ENCODE results near the gene CNN2. TPM values are rescaled to one million over a fixed set of nuclear protein-coding genes. Genes with fewer than 3 reads are reported as not detected.

The CNN2 gene
- total and polyA plus RNA-seq, 2 of the 13 experiments (the other 11 are each of a cell fraction or from before 2014, with no cell fraction given): 63.6 to 70.0 TPM

GRCh38 chr19:984165-984967 is 42.0 kb upstream of the CNN2 start, which contains the start of gene WDR18 (continued):
- TF ChIP-seq ZSCAN29 (CRISPR knock-in tag; conservative IDR thresholded peaks at IDR 0.05) (no peak), CSRNP2 (CRISPR knock-in tag; conservative IDR thresholded peaks at IDR 0.05; ENCODE audit: low read depth) (no peak), ZNF740 (CRISPR knock-in tag; IDR thresholded peaks at IDR 0.05) (no peak), RCOR2 (CRISPR knock-in tag; IDR thresholded peaks at IDR 0.05) (no peak), SAFB2 (CRISPR knock-in tag; IDR thresholded peaks at IDR 0.05; ENCODE audit: borderline replicate concordance, low read depth) (peak; percentile 97), ZNF207 (IDR thresholded peaks at IDR 0.05; ENCODE audit: borderline replicate concordance) (no peak), ZFYVE20 (CRISPR knock-in tag; IDR thresholded peaks at IDR 0.05; ENCODE audit: borderline replicate concordance, low read depth) (no peak), MAFK (conservative IDR thresholded peaks at IDR 0.05 in 1 of 2, IDR thresholded peaks at IDR 0.05 in 1 of 2; ENCODE audit: low read length in 2 of 2) (no peak), YY1 (IDR thresholded peaks at IDR 0.05; ENCODE audit: insufficient read depth, insufficient replicate concordance, low read depth, low read length) (peak; percentile 99), SRY (CRISPR knock-in tag; IDR thresholded peaks at IDR 0.05) (peak; percentile 94), RORA (CRISPR knock-in tag; IDR thresholded peaks at IDR 0.05) (no peak), ZBTB4 (CRISPR knock-in tag; IDR thresholded peaks at IDR 0.05; ENCODE audit: borderline replicate concordance) (no peak; the same call in 1 of the 2 replicates), REPIN1 (CRISPR knock-in tag; IDR thresholded peaks at IDR 0.05; ENCODE audit: borderline replicate concordance, low read depth) (peak; percentile 62; the same call in 1 of the 2 replicates), ZNF260 (CRISPR knock-in tag; IDR thresholded peaks at IDR 0.05; ENCODE audit: borderline replicate concordance, low read depth) (no peak; the same call in 1 of the 2 replicates), ATF1 (CRISPR knock-in tag; IDR thresholded peaks at IDR 0.05) (peak; percentile 87), SPEN (CRISPR knock-in tag; IDR thresholded peaks at IDR 0.05; ENCODE audit: low read depth) (peak; percentile 93), RBM22 (optimal IDR thresholded peaks at IDR 0.05; ENCODE audit: low read length) (no peak), ZNF7 (CRISPR knock-in tag; IDR thresholded peaks at IDR 0.05) (no peak), ZNF772 (CRISPR knock-in tag; IDR thresholded peaks at IDR 0.05) (peak; percentile 95), NAIF1 (CRISPR knock-in tag; IDR thresholded peaks at IDR 0.05; ENCODE audit: borderline replicate concordance) (no peak), HNRNPLL (IDR thresholded peaks at IDR 0.05; ENCODE audit: low read depth, low read length, poor library complexity, severe bottlenecking) (no peak), TCF7L2 (IDR thresholded peaks at IDR 0.05; ENCODE audit: low read depth, low read length) (no peak), MAFG (CRISPR knock-in tag; IDR thresholded peaks at IDR 0.05) (no peak)
- TF ChIP-seq, protein P1, sequence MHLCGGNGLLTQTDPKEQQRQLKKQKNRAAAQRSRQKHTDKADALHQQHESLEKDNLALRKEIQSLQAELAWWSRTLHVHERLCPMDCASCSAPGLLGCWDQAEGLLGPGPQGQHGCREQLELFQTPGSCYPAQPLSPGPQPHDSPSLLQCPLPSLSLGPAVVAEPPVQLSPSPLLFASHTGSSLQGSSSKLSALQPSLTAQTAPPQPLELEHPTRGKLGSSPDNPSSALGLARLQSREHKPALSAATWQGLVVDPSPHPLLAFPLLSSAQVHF (CRISPR knock-in tag; IDR thresholded peaks at IDR 0.05): no peak

Measured in HepG2 (cell line).